ENCODE results near the gene FAM124B. TPM values are rescaled to one million over a fixed set of nuclear protein-coding genes. Genes with fewer than 3 reads are reported as not detected.
"Not testable (repeated sequence)": the region's sequence is repeated elsewhere in the genome, so short reads cannot be mapped to it uniquely, and the experiment has no call there.

FAM124B gene
- total and polyA plus RNA-seq, 5 donors from 2014 or later: 1.6 to 5.2 (median 3.2) TPM

- ATAC-seq (ENCODE audit: low read depth in 2 of 2): no peak
- H3K27me3 Mint-ChIP-seq: no peaks in the 10 kb centered on the region
- no peak overlapping the region for H3K27ac ChIP-seq (ENCODE audit: insufficient read depth, low read length, poor library complexity, severe bottlenecking)
Observed at GRCh38 chr2:224403657-224404056, 1.8 kb upstream of the FAM124B start.

GRCh38 chr2:224400886-224401632, 848 bp downstream of the FAM124B start:
- Histone ChIP-seq H3K9me3 (ENCODE audit: control insufficient read depth in 2 of 2, low read length in 2 of 2) (no peaks in the 10 kb centered on the region), H3K36me3 (ENCODE audit: control insufficient read depth, insufficient read depth, low read length) (no peaks in the 10 kb centered on the region), H3K27me3 (ENCODE audit: control insufficient read depth, insufficient read depth, low read length) (no peaks in the 10 kb centered on the region), H3K4me3 (ENCODE audit: low read depth, low read length) (peak overlapping the region; percentile 76), H3K27ac (ENCODE audit: insufficient read depth, low read length, poor library complexity, severe bottlenecking) (peak overlapping the region; percentile 54), H3K4me1 (ENCODE audit: control insufficient read depth, insufficient read depth, low read length, poor library complexity, severe bottlenecking) (no peaks in the 10 kb centered on the region)
- Mint-ChIP-seq H3K36me3 (peaks cover 9% of the 10 kb centered on the region), H3K27me3 (no peaks in the 10 kb centered on the region), H3K4me1 (peaks cover 7 to 51% (median 15%) of the 10 kb centered on the region in 4 donors), H3K9me3 (no peaks in the 10 kb centered on the region), H3K27ac (peak overlapping the region in 2 of 3 donors; percentile 70 to 95), H3K4me3 (peak overlapping the region; percentile 71 to 90 (median 84))
- ATAC-seq (ENCODE audit: low read depth in 2 of 2) (peak; percentile 38 to 47), DNase-seq (peak in 2 of 3 donors; percentile 3 to 49)

More at GRCh38 chr2:224403657-224404056, 1.8 kb upstream of the FAM124B start:
- no peaks in the 10 kb centered on the region for H3K36me3 ChIP-seq (ENCODE audit: control insufficient read depth, insufficient read depth, low read length)
- H3K9me3 Mint-ChIP-seq: peaks cover 0 to 2% (median 0%) of the 10 kb centered on the region in 7 donors
- peaks cover 5 to 40% (median 15%) of the 10 kb centered on the region in 4 donors for H3K4me1 Mint-ChIP-seq
- no peak for DNase-seq
- no peak overlapping the region for H3K4me3 ChIP-seq (ENCODE audit: low read depth, low read length)
- H3K36me3 Mint-ChIP-seq: no peaks in the 10 kb centered on the region
- no peaks in the 10 kb centered on the region for H3K27me3 ChIP-seq (ENCODE audit: control insufficient read depth, insufficient read depth, low read length)
- no peak overlapping the region for H3K4me3 Mint-ChIP-seq
- no peaks in the 10 kb centered on the region for H3K9me3 ChIP-seq (ENCODE audit: control insufficient read depth in 2 of 2, low read length in 2 of 2)
- no peak overlapping the region for H3K27ac Mint-ChIP-seq
- H3K4me1 ChIP-seq (ENCODE audit: control insufficient read depth, insufficient read depth, low read length, poor library complexity, severe bottlenecking): no peaks in the 10 kb centered on the region

GRCh38 chr2:224400174-224400810, 1.6 kb downstream of the FAM124B start:
- H3K27ac Mint-ChIP-seq: peak overlapping the region in 2 of 3 donors; percentile 70 to 95
- H3K27ac ChIP-seq (ENCODE audit: insufficient read depth, low read length, poor library complexity, severe bottlenecking): no peak overlapping the region

GRCh38 chr2:224398289-224398688, 3.6 kb downstream of the FAM124B start:
- Histone ChIP-seq H3K4me1 (ENCODE audit: control insufficient read depth, insufficient read depth, low read length, poor library complexity, severe bottlenecking) (no peaks in the 10 kb centered on the region), H3K4me3 (ENCODE audit: low read depth, low read length) (no peak overlapping the region), H3K27ac (ENCODE audit: insufficient read depth, low read length, poor library complexity, severe bottlenecking) (no peak overlapping the region), H3K27me3 (ENCODE audit: control insufficient read depth, insufficient read depth, low read length) (no peaks in the 10 kb centered on the region), H3K36me3 (ENCODE audit: control insufficient read depth, insufficient read depth, low read length) (no peaks in the 10 kb centered on the region), H3K9me3 (ENCODE audit: control insufficient read depth in 2 of 2, low read length in 2 of 2) (no peaks in the 10 kb centered on the region)
- Mint-ChIP-seq H3K36me3 (peaks cover 9% of the 10 kb centered on the region), H3K4me1 (peaks cover 7 to 58% (median 15%) of the 10 kb centered on the region in 4 donors), H3K4me3 (peak overlapping the region in 1 of 4 donors; percentile 17), H3K27me3 (no peaks in the 10 kb centered on the region), H3K9me3 (peaks cover 0 to 1% (median 0%) of the 10 kb centered on the region in 7 donors), H3K27ac (peak overlapping the region in 2 of 3 donors; percentile 55 to 62)
- no peak for ATAC-seq (ENCODE audit: low read depth in 2 of 2)
- DNase-seq: no peak

More at GRCh38 chr2:224400174-224400810, 1.6 kb downstream of the FAM124B start:
- Mint-ChIP-seq H3K9me3 (no peaks in the 10 kb centered on the region), H3K27me3 (no peaks in the 10 kb centered on the region), H3K4me1 (peaks cover 7 to 56% (median 15%) of the 10 kb centered on the region in 4 donors), H3K36me3 (peaks cover 9% of the 10 kb centered on the region), H3K4me3 (peak overlapping the region; percentile 71 to 90 (median 84))
- ATAC-seq (ENCODE audit: low read depth in 2 of 2): no peak
- no peaks in the 10 kb centered on the region for H3K9me3 ChIP-seq (ENCODE audit: control insufficient read depth in 2 of 2, low read length in 2 of 2)
- H3K4me1 ChIP-seq (ENCODE audit: control insufficient read depth, insufficient read depth, low read length, poor library complexity, severe bottlenecking): no peaks in the 10 kb centered on the region
- peak overlapping the region; percentile 76 for H3K4me3 ChIP-seq (ENCODE audit: low read depth, low read length)
- DNase-seq: no peak
- H3K36me3 ChIP-seq (ENCODE audit: control insufficient read depth, insufficient read depth, low read length): no peaks in the 10 kb centered on the region
- no peaks in the 10 kb centered on the region for H3K27me3 ChIP-seq (ENCODE audit: control insufficient read depth, insufficient read depth, low read length)

GRCh38 chr2:224397100-224397499, 4.8 kb downstream of the FAM124B start:
- DNase-seq; H3K36me3 ChIP-seq (ENCODE audit: control insufficient read depth, insufficient read depth, low read length); H3K27me3 ChIP-seq (ENCODE audit: control insufficient read depth, insufficient read depth, low read length); H3K27me3 Mint-ChIP-seq; H3K27ac ChIP-seq (ENCODE audit: insufficient read depth, low read length, poor library complexity, severe bottlenecking); ATAC-seq (ENCODE audit: low read depth in 2 of 2); H3K4me1 ChIP-seq (ENCODE audit: control insufficient read depth, insufficient read depth, low read length, poor library complexity, severe bottlenecking); H3K9me3 Mint-ChIP-seq; H3K4me3 ChIP-seq (ENCODE audit: low read depth, low read length); H3K9me3 ChIP-seq (ENCODE audit: control insufficient read depth in 2 of 2, low read length in 2 of 2); H3K36me3 Mint-ChIP-seq: not testable (repeated sequence)
- peak overlapping the region in 1 of 3 donors; percentile 2 for H3K27ac Mint-ChIP-seq
- peaks cover 6 to 48% (median 12%) of the 10 kb centered on the region in 4 donors for H3K4me1 Mint-ChIP-seq
- H3K4me3 Mint-ChIP-seq: peak overlapping the region in 1 of 4 donors; percentile 41

- H3K9me3 Mint-ChIP-seq: peaks cover 0 to 1% (median 0%) of the 10 kb centered on the region in 7 donors
- peak overlapping the region in 1 of 3 donors; percentile 32 for H3K27ac Mint-ChIP-seq
- Histone ChIP-seq H3K36me3 (ENCODE audit: control insufficient read depth, insufficient read depth, low read length) (no peaks in the 10 kb centered on the region), H3K27ac (ENCODE audit: insufficient read depth, low read length, poor library complexity, severe bottlenecking) (no peak overlapping the region), H3K27me3 (ENCODE audit: control insufficient read depth, insufficient read depth, low read length) (no peaks in the 10 kb centered on the region), H3K9me3 (ENCODE audit: control insufficient read depth in 2 of 2, low read length in 2 of 2) (no peaks in the 10 kb centered on the region), H3K4me3 (ENCODE audit: low read depth, low read length) (no peak overlapping the region), H3K4me1 (ENCODE audit: control insufficient read depth, insufficient read depth, low read length, poor library complexity, severe bottlenecking) (no peaks in the 10 kb centered on the region)
- DNase-seq (no peak), ATAC-seq (ENCODE audit: low read depth in 2 of 2) (no peak)
- no peak overlapping the region for H3K4me3 Mint-ChIP-seq
- no peaks in the 10 kb centered on the region for H3K27me3 Mint-ChIP-seq
- H3K4me1 Mint-ChIP-seq: peaks cover 5 to 35% (median 9%) of the 10 kb centered on the region in 4 donors
- H3K36me3 Mint-ChIP-seq: peaks cover 9% of the 10 kb centered on the region
Observed at GRCh38 chr2:224395620-224396390, 6.1 kb downstream of the FAM124B start.

GRCh38 chr2:224393157-224393872, 8.6 kb downstream of the FAM124B start:
- Mint-ChIP-seq H3K4me1 (peaks cover 0 to 19% (median 1%) of the 10 kb centered on the region in 4 donors), H3K4me3 (no peak overlapping the region)
- no peak for DNase-seq

More at GRCh38 chr2:224393157-224393872, 8.6 kb downstream of the FAM124B start:
- Mint-ChIP-seq H3K27me3 (peaks cover 2% of the 10 kb centered on the region), H3K9me3 (peaks cover 0 to 1% (median 0%) of the 10 kb centered on the region in 7 donors), H3K36me3 (peaks cover 9% of the 10 kb centered on the region), H3K27ac (no peak overlapping the region)
- Histone ChIP-seq H3K4me3 (ENCODE audit: low read depth, low read length) (no peak overlapping the region), H3K4me1 (ENCODE audit: control insufficient read depth, insufficient read depth, low read length, poor library complexity, severe bottlenecking) (no peaks in the 10 kb centered on the region), H3K27me3 (ENCODE audit: control insufficient read depth, insufficient read depth, low read length) (no peaks in the 10 kb centered on the region), H3K36me3 (ENCODE audit: control insufficient read depth, insufficient read depth, low read length) (no peaks in the 10 kb centered on the region), H3K27ac (ENCODE audit: insufficient read depth, low read length, poor library complexity, severe bottlenecking) (no peak overlapping the region), H3K9me3 (ENCODE audit: control insufficient read depth in 2 of 2, low read length in 2 of 2) (no peaks in the 10 kb centered on the region)
- no peak for ATAC-seq (ENCODE audit: low read depth in 2 of 2)

Data from CD4-positive, CD25-positive, alpha-beta regulatory T cell (primary cell).